Effector memory CD4-positive, alpha-beta T cell (primary cell): ENCODE results near the gene ALKBH7.
"Not testable (repeated sequence)": the region's sequence is repeated elsewhere in the genome, so short reads cannot be mapped to it uniquely, and the experiment has no call there.

Source experiments
- DNase-seq, 3 donors: peaks; one replicate each; pipeline ENCODE4 v3.0.0-alpha.2; 2020
- H3K27ac ChIP-seq: 2 replicates; pipeline ENCODE4 v1.7.0; 2013; ENCODE audit warnings: mild to moderate bottlenecking, low read length, moderate library complexity; ENCODE audit not compliant: insufficient read depth, poor library complexity, severe bottlenecking
- H3K27me3 ChIP-seq: replicated peaks from 2 replicates; pipeline ENCODE4 v1.7.0; 2013; ENCODE audit warnings: mild to moderate bottlenecking, low read length; ENCODE audit not compliant: insufficient read depth, control insufficient read depth, poor library complexity, severe bottlenecking
- H3K36me3 ChIP-seq: 2 replicates; pipeline ENCODE4 v1.7.0; 2013; ENCODE audit warnings: mild to moderate bottlenecking, low read length, moderate library complexity; ENCODE audit not compliant: control insufficient read depth, insufficient read depth
- H3K4me1 ChIP-seq: 2 replicates; pipeline ENCODE4 v1.7.0; 2013; ENCODE audit warnings: low read length, mild to moderate bottlenecking; ENCODE audit not compliant: control insufficient read depth, insufficient read depth, poor library complexity, severe bottlenecking
- H3K4me3 ChIP-seq: 2 replicates; pipeline ENCODE4 v1.7.0; 2013; ENCODE audit warnings: low read length, low read depth, mild to moderate bottlenecking; ENCODE audit not compliant: insufficient read depth, poor library complexity, severe bottlenecking
- H3K9me3 ChIP-seq: 2 replicates; pipeline ENCODE4 v1.7.0; 2013; ENCODE audit warnings: mild to moderate bottlenecking, low read length, moderate library complexity; ENCODE audit not compliant: control insufficient read depth
- total RNA-seq, 3 donors: gene quantifications; one replicate each; lab custom pipeline; 2026; lab: John Stamatoyannopoulos, UW

The ALKBH7 gene, protein sequence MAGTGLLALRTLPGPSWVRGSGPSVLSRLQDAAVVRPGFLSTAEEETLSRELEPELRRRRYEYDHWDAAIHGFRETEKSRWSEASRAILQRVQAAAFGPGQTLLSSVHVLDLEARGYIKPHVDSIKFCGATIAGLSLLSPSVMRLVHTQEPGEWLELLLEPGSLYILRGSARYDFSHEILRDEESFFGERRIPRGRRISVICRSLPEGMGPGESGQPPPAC
- 12.8 to 27.5 (median 16.1) reads per million in 3 donors for total RNA-seq

DNA sequence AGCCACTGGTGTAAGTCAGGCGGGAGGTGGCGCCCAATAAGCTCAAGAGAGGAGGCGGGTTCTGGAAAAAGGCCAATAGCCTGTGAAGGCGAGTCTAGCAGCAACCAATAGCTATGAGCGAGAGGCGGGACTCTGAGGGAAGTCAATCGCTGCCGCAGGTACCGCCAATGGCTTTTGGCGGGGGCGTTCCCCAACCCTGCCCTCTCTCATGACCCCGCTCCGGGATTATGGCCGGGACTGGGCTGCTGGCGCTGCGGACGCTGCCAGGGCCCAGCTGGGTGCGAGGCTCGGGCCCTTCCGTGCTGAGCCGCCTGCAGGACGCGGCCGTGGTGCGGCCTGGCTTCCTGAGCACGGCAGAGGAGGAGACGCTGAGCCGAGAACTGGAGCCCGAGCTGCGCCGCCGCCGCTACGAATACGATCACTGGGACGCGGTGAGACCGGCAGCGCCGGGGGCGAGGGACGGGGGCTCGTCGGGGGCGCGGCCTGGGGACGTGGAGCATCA, at the start of gene ALKBH7:
ALKBH7 (plus strand) TSS at position 201 of the 502 bp plus-strand sequence; CDS start at position 228, 27 bp downstream.
- Histone ChIP-seq H3K4me3 (peak within 1 kb of the TSS; percentile 83), H3K9me3 (no peaks in the 10 kb centered on the region), H3K27ac (peak within 1 kb of the TSS; percentile 89), H3K4me1 (no peaks in the 10 kb centered on the region), H3K27me3 (no peaks in the 10 kb centered on the region), H3K36me3 (peaks cover 21% of the 10 kb centered on the region)
- peak; percentile 92 to 97 (median 94) for DNase-seq

DNA sequence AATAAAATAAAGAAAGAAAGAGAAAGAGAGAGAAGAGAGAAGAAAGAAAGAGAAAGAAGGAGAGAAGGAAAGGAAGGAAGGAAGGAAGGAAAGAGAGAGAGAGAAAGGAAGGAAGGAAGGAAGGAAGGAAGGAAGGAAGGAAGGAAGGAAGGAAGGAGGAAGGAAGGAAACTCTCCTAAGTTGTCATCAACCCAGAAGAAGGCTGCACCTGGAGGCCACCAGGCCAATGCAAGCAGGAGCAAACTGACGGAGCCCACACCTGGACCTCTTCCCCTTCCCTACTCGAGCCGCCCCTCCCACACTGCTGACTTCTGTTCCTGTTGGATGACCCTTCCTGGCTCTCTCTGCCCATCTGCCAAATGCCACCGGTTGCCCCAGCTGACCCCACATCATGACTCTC, 47.8 kb upstream of the ALKBH7 start:
- H3K36me3 ChIP-seq, result no peaks in the 10 kb centered on the region
- H3K9me3 ChIP-seq, result no peaks in the 10 kb centered on the region
- no peaks in the 10 kb centered on the region for H3K4me1 ChIP-seq
- DNase-seq, result no peak
- H3K27ac ChIP-seq, result no peak overlapping the region
- no peak overlapping the region for H3K4me3 ChIP-seq
- H3K27me3 ChIP-seq, result no peaks in the 10 kb centered on the region

DNA sequence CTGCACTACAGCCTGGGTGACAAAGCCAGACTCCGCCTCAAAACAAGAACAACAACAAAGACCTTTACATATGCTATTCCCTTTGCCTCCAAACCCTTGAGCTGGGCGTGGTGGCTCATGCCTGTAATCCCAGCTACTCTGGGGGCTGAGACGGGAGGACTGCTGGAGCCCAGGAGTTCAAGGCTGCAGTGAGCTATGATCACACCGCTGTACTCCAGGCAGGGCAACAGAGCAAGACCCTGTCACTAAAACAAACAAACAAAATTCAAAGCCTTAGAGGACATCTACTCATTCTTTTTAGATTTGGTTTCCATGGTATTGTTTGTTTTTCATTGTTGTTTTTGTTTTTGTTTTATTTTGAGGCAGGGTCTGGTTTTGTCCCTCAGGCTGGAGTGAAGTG, 47.0 kb upstream of the ALKBH7 start:
- no peaks in the 10 kb centered on the region for H3K9me3 ChIP-seq
- no peak overlapping the region for H3K27ac ChIP-seq
- H3K4me3 ChIP-seq, result no peak overlapping the region
- no peak for DNase-seq
- no peaks in the 10 kb centered on the region for H3K36me3 ChIP-seq
- H3K4me1 ChIP-seq, result no peaks in the 10 kb centered on the region
- no peaks in the 10 kb centered on the region for H3K27me3 ChIP-seq

DNA sequence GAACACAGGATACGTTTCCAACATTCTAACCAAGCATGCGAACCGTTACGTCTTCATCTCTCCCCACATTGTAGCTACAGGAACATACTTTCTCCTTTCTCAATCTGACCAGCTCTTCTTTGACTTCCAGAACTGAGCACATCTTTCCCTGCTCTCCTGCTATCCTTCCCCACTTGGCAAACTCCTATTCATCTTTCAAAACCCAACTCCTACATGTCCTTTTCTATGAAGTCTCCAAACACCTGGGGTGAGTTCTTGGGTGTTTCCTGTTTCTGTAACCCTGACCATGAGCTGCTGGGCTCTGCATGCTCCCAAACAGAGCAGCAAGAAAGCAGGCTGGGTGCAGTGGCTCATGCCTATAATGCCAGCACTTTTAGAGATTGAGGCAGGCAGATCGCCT, 45.8 kb upstream of the ALKBH7 start:
- no peak overlapping the region for H3K27ac ChIP-seq
- H3K9me3 ChIP-seq, result no peaks in the 10 kb centered on the region
- no peaks in the 10 kb centered on the region for H3K27me3 ChIP-seq
- H3K4me1 ChIP-seq, result no peaks in the 10 kb centered on the region
- no peaks in the 10 kb centered on the region for H3K36me3 ChIP-seq
- H3K4me3 ChIP-seq, result no peak overlapping the region
- no peak for DNase-seq

DNA sequence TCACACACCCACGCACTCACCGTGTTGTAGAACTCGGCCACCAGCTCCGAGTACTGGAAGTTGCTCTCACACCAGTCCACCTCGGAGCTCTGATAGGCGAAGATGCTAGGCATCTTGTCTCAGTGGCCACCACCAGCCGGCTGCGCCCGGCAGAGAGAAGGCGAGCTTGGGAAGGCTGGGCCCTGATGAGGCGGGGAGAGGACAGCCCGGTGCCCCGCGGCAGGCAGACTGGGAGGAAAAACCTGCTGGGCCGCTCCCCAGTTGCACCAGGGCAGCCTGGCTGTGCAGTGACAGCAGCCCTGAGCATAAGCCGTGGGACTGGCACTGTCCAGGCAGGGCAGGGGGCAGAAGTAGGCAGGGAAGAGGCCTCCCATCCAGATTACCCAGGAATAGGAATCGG, 39.2 kb upstream of the ALKBH7 start, which contains the start of gene ACER1:
ACER1 (minus strand) TSS at position 174 of the 400 bp plus-strand sequence; CDS start at position 113, 61 bp downstream.
- Histone ChIP-seq H3K27me3 (no peaks in the 10 kb centered on the region), H3K4me1 (no peaks in the 10 kb centered on the region), H3K36me3 (no peaks in the 10 kb centered on the region), H3K27ac (no peak within 1 kb of the TSS), H3K4me3 (no peak within 1 kb of the TSS), H3K9me3 (no peaks in the 10 kb centered on the region)
- no peak for DNase-seq

DNA sequence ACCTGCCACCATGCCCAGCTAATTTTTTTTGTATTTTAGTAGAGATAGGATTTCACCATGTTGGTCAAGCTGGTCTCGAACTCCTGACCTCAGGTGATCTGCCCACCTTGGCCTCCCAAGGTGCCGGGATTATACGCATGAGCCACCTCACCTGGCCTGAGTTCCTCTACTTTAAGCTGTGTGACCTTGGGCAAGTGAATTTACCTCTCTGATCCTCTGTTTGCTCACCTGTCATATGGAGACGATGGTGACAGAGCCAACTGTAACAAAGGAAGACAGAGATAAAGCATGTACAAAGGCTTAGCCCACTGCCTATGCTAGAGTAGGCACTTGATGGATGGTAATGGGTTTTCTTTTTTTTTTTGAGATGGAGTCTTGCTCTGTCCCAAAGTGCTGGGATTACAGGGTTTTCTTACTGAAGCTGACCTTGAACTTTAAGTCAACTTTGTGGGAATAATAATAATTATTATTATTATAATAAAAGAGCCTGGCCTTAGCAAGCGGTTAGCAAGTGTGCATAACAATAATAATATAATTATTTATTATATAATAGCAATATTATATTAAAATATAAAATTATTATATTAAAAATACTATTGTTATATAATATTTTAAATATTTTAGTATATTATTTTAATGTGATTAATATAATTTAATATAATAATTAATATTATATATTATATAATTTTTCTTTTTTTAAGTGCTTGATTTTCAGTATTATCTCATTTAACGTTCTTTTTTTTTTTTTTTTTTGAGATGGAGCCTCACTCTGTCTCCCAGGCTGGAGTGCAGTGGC, 37.9 kb upstream of the ALKBH7 start:
- Histone ChIP-seq H3K4me1 (no peaks in the 10 kb centered on the region), H3K27ac (no peak overlapping the region), H3K27me3 (no peaks in the 10 kb centered on the region), H3K36me3 (no peaks in the 10 kb centered on the region), H3K4me3 (no peak overlapping the region), H3K9me3 (no peaks in the 10 kb centered on the region)
- DNase-seq, result no peak

DNA sequence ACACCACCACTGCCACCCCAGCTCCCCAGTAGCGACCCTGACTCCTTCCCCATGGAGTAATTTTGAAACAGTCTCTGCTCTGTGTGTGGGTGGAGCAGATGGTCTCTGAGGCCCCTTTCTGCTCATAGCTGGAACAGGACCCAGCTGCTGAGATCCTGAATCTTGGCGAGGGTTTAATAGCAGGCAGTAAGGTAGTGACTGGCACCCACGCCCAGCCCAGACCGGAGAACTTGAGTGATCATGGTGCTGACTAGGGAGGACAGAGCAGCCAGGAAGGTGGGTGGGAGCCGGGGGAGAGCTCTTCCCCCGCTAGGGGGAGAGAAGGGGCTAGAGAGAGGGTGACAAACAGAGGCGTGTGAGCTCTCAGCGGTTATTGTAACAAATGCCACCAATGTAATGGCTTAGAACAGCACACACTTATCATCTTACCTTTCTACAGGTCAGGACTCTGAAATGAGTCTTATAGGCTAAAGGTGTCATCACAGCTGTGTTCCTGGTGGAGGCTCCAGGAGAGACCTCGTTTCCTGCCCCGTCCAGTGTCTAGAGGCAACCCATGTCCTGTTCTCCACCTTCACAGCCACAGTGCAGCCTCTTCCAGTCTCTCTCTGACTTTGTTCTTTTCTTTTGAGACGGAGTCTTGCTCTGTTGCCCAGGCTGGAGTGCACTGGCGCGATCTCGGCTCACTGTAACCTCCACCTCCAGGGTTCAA, 31.9 kb upstream of the ALKBH7 start:
- Histone ChIP-seq H3K4me3 (no peak overlapping the region), H3K36me3 (no peaks in the 10 kb centered on the region), H3K27ac (no peak overlapping the region), H3K4me1 (no peaks in the 10 kb centered on the region), H3K27me3 (no peaks in the 10 kb centered on the region), H3K9me3 (no peaks in the 10 kb centered on the region)
- DNase-seq, result no peak

DNA sequence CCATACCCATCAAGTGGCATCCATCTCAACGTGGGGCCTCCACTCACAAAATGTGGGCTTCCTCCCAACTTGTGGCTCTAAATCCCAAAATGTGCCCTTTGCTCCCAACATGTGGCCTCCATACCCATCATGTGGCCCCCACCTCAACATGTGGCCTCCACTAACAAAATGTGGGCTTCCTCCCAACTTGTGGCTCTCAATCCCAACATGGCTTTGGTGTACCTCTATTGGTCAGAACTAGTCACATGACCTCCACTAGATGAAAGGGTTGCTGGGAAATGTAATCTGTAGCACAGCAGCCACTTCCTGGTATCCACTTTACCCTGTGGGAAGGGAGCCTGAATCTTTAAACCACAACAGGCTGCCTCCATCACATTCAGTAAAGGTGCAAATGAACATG, 29.1 kb upstream of the ALKBH7 start:
- no peak overlapping the region for H3K4me3 ChIP-seq
- H3K9me3 ChIP-seq, result no peaks in the 10 kb centered on the region
- H3K27ac ChIP-seq, result no peak overlapping the region
- H3K4me1 ChIP-seq, result no peaks in the 10 kb centered on the region
- H3K27me3 ChIP-seq, result no peaks in the 10 kb centered on the region
- DNase-seq, result no peak
- H3K36me3 ChIP-seq, result no peaks in the 10 kb centered on the region

DNA sequence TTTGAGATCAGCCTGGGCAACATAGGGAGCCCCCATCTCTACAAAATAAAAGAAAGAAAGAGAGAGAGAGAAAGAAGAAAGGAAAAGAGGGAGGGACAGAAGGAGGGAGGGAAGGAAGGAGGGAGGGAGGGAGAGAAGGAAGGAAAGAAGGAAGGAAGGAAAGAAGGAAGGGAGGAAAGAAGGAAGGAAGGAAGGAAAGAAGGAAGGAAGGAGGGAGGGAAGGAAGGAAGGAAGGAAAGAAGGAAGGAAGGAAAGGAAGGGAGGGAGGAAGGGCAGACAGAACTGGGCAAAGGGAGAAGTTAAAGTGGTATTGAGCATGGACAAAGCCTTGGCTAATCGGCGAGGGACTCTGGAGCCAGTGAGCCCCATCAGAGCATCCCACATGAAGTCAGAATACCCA, 23.3 kb upstream of the ALKBH7 start:
- peaks cover 11% of the 10 kb centered on the region for H3K36me3 ChIP-seq
- H3K27ac ChIP-seq, H3K4me3 ChIP-seq, H3K9me3 ChIP-seq, H3K27me3 ChIP-seq, H3K4me1 ChIP-seq, DNase-seq: not testable (repeated sequence)
